HepG2 (cell line): Measurements from ENCODE around the gene ATP2C2. TPM values are rescaled to one million over a fixed set of nuclear protein-coding genes. Genes with fewer than 3 reads are reported as not detected.

Experiments used
- ATM ChIP-seq: fragments of 450-650 bp; IDR thresholded peaks from 2 replicates; pipeline ENCODE4 v1.7.1; 2017; ENCODE audit warnings: mild to moderate bottlenecking, borderline replicate concordance
- GABPA ChIP-seq, 2 experiments: IDR thresholded peaks; 2 replicates each; pipeline ENCODE4 v1.6.1; 2011 to 2016; ENCODE audit warnings: low read depth in 2 of 2, low read length in 1 of 2, missing biosample characterization in 1 of 2, missing genetic modification characterization in 1 of 2
- GFI1 ChIP-seq: sonication (generic); formaldehyde crosslinking; IDR thresholded peaks from 2 replicates; pipeline ENCODE4 v1.5.0; 2020; ENCODE audit warnings: missing genetic modification reagents, mild to moderate bottlenecking, borderline replicate concordance
- GMEB1 ChIP-seq: sonication (generic); formaldehyde crosslinking; IDR thresholded peaks from 2 replicates; pipeline ENCODE4 v1.5.1; 2020; ENCODE audit warnings: missing genetic modification reagents, mild to moderate bottlenecking, borderline replicate concordance
- GTF2F1 ChIP-seq: fragments of 150-350 bp; IDR thresholded peaks from 2 replicates; pipeline ENCODE4 v1.6.1; 2014; ENCODE audit warnings: low read length
- MBNL3 ChIP-seq: fragments of 250-450 bp; sonication (Bioruptor Pico); conservative IDR thresholded peaks from 2 replicates; pipeline ENCODE4 v1.8.0; 2022; ENCODE audit warnings: mild to moderate bottlenecking, inconsistent platforms
- MED13 ChIP-seq: sonication (generic); formaldehyde crosslinking; IDR thresholded peaks from 2 replicates; pipeline ENCODE4 v1.5.0; 2020; ENCODE audit warnings: missing genetic modification reagents
- MNT ChIP-seq: fragments of 450-650 bp; IDR thresholded peaks from 2 replicates; pipeline ENCODE4 v1.6.1; 2016
- PATZ1 ChIP-seq: sonication (generic); formaldehyde crosslinking; IDR thresholded peaks from 2 replicates; pipeline ENCODE4 v1.4.0; 2020; ENCODE audit warnings: missing genetic modification reagents
- SSRP1 ChIP-seq: IDR thresholded peaks from 2 replicates; pipeline ENCODE4 v1.6.1; 2016; ENCODE audit warnings: control low read depth
- ZBTB21 ChIP-seq: sonication (generic); formaldehyde crosslinking; IDR thresholded peaks from 2 replicates; pipeline ENCODE4 v1.4.0; 2020; ENCODE audit warnings: missing genetic modification reagents
- ZNF280D ChIP-seq: sonication (generic); formaldehyde crosslinking; IDR thresholded peaks from 2 replicates; pipeline ENCODE4 v1.5.1; 2020; ENCODE audit warnings: mild to moderate bottlenecking, missing genetic modification reagents
- ZNF674 ChIP-seq: sonication (generic); formaldehyde crosslinking; IDR thresholded peaks from 2 replicates; pipeline ENCODE4 v1.5.0; 2020; ENCODE audit warnings: low read depth, mild to moderate bottlenecking, missing genetic modification reagents
- ZSCAN25 ChIP-seq: sonication (generic); formaldehyde crosslinking; IDR thresholded peaks from 2 replicates; pipeline ENCODE4 v1.8.0; 2022; ENCODE audit warnings: mild to moderate bottlenecking, missing genetic modification reagents
- polyA plus RNA-seq, 8 experiments: library from polyadenylated mRNA; depleted of rRNA in 3 of 8; stranded (reverse) in 7 of 8; unstranded in 1 of 8; fragments of >200 nt; fragmentation: Illumina TruSeq in 4 of 8; extraction: Trizol in 4 of 8; gene quantifications; 2 replicates each; pipeline versions ENCODE4 v1.2.1 to v1.2.3, GENCODE V29; 2011 to 2016; ENCODE audit warnings: low read depth in 4 of 8, missing spikeins in 1 of 8, mixed read lengths in 1 of 8; ENCODE audit not compliant: insufficient read depth in 1 of 8
- total RNA-seq, 5 experiments: library from RNA; depleted of rRNA; stranded (reverse); fragments of >200 nt; fragmentation: Illumina TruSeq; extraction: Trizol; gene quantifications; 2 replicates each; pipeline ENCODE4 v1.2.3, GENCODE V29; 2016; ENCODE audit warnings: low read depth in 1 of 5
- TF ChIP-seq, protein P1 (sequence below): sonication (generic); formaldehyde crosslinking; IDR thresholded peaks from 2 replicates; pipeline ENCODE4 v1.4.0; 2020; ENCODE audit warnings: low read depth, mild to moderate bottlenecking, missing genetic modification reagents
- TF ChIP-seq, protein P2 (sequence below): sonication (generic); formaldehyde crosslinking; conservative IDR thresholded peaks from 2 replicates; pipeline ENCODE4 v1.4.0; 2020; ENCODE audit warnings: missing genetic modification reagents

The ATP2C2 gene
- total and polyA plus RNA-seq, 2 of the 13 experiments (the other 11 are each of a cell fraction or from before 2014, with no cell fraction given), result 0.07 TPM; not detected in 1

DNA sequence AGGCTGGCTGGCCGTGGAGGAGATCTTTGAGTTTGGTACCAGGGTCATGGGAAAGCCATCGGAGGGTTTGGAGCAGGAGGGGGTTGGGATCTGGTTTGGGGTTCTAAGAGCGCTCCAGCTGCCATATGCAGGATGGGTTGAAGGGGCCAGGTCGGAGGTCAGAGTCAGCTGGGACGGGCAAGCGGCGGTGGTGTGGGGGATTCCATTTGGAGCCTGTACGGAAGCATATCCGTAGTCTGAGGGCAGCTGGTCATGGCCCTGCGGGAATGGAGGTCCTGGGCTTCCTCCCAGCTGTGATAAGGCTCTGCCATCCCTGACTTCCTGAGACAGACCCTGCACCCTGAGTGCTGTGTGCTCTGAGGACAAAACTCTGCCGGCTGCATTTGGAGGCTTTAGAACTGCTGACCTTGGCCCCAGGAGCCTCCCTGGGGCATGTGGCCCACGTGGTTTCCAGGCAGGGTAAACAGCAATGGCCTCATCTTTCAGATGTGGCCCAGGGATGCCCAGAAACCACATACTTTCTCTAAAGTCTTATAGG lies 46.5 kb downstream of the ATP2C2 start (continued):
- TF ChIP-seq PATZ1 (peak; percentile 76), ZBTB21 (CRISPR knock-in tag) (no peak), MNT (peak; percentile 86), SSRP1 (CRISPR knock-in tag) (no peak; the same call in 1 of the 2 replicates), GMEB1 (CRISPR knock-in tag) (no peak; the same call in 1 of the 2 replicates), ZNF674 (CRISPR knock-in tag) (no peak), MED13 (CRISPR knock-in tag) (0 out of 2 replicates have a peak, but pooled peaks have one; percentile 39), ZNF280D (CRISPR knock-in tag) (no peak), MBNL3 (CRISPR knock-in tag) (no peak), ZSCAN25 (peak; percentile 63; the same call in 1 of the 2 replicates), GABPA (IDR thresholded peaks at IDR 0.05; ENCODE audit: low read depth, low read length) (no peak), GABPA (CRISPR knock-in tag; IDR thresholded peaks at IDR 0.05; ENCODE audit: low read depth) (peak; percentile 63), ATM (no peak), GFI1 (CRISPR knock-in tag) (0 out of 2 replicates have a peak, but pooled peaks have one; percentile 32), GTF2F1 (no peak)
- TF ChIP-seq, protein P1, sequence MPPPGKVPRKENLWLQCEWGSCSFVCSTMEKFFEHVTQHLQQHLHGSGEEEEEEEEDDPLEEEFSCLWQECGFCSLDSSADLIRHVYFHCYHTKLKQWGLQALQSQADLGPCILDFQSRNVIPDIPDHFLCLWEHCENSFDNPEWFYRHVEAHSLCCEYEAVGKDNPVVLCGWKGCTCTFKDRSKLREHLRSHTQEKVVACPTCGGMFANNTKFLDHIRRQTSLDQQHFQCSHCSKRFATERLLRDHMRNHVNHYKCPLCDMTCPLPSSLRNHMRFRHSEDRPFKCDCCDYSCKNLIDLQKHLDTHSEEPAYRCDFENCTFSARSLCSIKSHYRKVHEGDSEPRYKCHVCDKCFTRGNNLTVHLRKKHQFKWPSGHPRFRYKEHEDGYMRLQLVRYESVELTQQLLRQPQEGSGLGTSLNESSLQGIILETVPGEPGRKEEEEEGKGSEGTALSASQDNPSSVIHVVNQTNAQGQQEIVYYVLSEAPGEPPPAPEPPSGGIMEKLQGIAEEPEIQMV (CRISPR knock-in tag), result peak; percentile 40; the same call in 1 of the 2 replicates
- TF ChIP-seq, protein P2, sequence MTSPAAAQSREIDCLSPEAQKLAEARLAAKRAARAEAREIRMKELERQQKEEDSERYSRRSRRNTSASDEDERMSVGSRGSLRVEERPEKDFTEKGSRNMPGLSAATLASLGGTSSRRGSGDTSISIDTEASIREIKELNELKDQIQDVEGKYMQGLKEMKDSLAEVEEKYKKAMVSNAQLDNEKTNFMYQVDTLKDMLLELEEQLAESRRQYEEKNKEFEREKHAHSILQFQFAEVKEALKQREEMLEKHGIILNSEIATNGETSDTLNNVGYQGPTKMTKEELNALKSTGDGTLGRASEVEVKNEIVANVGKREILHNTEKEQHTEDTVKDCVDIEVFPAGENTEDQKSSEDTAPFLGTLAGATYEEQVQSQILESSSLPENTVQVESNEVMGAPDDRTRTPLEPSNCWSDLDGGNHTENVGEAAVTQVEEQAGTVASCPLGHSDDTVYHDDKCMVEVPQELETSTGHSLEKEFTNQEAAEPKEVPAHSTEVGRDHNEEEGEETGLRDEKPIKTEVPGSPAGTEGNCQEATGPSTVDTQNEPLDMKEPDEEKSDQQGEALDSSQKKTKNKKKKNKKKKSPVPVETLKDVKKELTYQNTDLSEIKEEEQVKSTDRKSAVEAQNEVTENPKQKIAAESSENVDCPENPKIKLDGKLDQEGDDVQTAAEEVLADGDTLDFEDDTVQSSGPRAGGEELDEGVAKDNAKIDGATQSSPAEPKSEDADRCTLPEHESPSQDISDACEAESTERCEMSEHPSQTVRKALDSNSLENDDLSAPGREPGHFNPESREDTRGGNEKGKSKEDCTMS (CRISPR knock-in tag), result no peak
